ENCODE results near the gene MYO1G. TPM values are rescaled to one million over a fixed set of nuclear protein-coding genes. Genes with fewer than 3 reads are reported as not detected.

The MYO1G gene
- total RNA-seq, 2 experiments from 2014 or later, result 23.6 to 87.3 TPM

DNA sequence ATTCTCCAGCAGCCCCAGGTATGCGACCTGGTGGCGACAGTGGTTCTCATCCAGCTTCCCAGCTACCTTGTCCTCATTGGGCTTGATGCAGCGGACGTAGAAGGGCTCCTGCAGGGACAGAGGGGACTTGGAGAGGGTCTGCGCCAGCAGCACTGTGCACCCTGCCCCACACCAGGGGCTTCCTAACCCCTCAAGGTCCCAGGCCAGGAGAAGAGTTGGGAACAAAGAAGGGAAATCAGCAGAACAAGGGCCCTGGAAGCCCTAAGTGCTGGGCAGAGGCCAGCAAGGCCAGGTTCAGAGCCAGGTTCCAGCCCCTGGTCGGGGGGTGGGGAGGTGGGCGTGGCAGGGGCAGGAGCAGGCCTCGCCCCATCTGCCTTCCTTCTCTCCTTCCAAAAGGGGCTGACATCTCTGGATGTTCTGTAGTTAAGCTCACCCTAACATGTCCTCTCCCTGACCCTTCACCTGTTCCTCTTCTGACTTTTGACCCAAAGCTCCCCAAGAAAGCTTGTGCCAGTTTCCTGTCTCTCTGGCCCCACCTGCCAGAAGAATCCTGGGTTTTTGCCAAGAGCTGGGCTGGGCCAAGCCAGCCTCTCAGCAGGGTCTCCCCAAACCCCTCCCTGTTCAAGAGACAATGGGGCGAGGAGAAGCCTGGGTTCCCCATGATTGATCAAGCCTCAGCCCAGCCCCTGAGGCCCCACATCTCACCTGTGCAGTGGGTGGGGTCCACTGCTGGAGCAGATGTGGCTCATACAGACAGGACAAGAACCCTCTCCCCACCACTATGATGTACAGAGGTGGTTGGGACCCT lies 11.9 kb downstream of the MYO1G start:
- Histone ChIP-seq H3K9me3 (ENCODE audit: low read length) (no peaks in the 10 kb centered on the region), H3K9me2 (ENCODE audit: insufficient read depth, low read length) (no peaks in the 10 kb centered on the region), H3K27ac (ENCODE audit: low read depth, low read length, poor library complexity, severe bottlenecking) (no peak overlapping the region), H3K4me1 (ENCODE audit: insufficient read depth, low read length, poor library complexity, severe bottlenecking) (peaks cover 13% of the 10 kb centered on the region), H3K79me2 (ENCODE audit: insufficient read depth, low read depth, low read length) (no peaks in the 10 kb centered on the region), H3K4me2 (ENCODE audit: low read length) (no peak overlapping the region), H3K36me3 (ENCODE audit: insufficient read depth, low read length) (no peaks in the 10 kb centered on the region), H3K4me3 (ENCODE audit: low read depth, low read length, poor library complexity, severe bottlenecking) (no peak overlapping the region), H2AFZ (ENCODE audit: low read length) (no peak overlapping the region), H4K20me1 (ENCODE audit: insufficient read depth, low read length) (no peaks in the 10 kb centered on the region)
- BruUV-seq (replicated peaks), result no TSS peak
- no peak for TF ChIP-seq EZH2phosphoT487 (IDR thresholded peaks at IDR 0.05; ENCODE audit: borderline replicate concordance, low read depth, low read length)
- TF ChIP-seq, protein P1, sequence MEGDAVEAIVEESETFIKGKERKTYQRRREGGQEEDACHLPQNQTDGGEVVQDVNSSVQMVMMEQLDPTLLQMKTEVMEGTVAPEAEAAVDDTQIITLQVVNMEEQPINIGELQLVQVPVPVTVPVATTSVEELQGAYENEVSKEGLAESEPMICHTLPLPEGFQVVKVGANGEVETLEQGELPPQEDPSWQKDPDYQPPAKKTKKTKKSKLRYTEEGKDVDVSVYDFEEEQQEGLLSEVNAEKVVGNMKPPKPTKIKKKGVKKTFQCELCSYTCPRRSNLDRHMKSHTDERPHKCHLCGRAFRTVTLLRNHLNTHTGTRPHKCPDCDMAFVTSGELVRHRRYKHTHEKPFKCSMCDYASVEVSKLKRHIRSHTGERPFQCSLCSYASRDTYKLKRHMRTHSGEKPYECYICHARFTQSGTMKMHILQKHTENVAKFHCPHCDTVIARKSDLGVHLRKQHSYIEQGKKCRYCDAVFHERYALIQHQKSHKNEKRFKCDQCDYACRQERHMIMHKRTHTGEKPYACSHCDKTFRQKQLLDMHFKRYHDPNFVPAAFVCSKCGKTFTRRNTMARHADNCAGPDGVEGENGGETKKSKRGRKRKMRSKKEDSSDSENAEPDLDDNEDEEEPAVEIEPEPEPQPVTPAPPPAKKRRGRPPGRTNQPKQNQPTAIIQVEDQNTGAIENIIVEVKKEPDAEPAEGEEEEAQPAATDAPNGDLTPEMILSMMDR (conservative IDR thresholded peaks at IDR 0.05; ENCODE audit: low read length), result no peak
- ChIA-PET POLR2A (no interaction called here), CTCF (ENCODE audit: unreplicated experiment) (no interaction called here)
- DNase-seq (ENCODE audit: low spot score), result no peak
- intact Hi-C loops (cut with micrococcal nuclease; ENCODE audit: unreplicated experiment), result no loop called here

DNA sequence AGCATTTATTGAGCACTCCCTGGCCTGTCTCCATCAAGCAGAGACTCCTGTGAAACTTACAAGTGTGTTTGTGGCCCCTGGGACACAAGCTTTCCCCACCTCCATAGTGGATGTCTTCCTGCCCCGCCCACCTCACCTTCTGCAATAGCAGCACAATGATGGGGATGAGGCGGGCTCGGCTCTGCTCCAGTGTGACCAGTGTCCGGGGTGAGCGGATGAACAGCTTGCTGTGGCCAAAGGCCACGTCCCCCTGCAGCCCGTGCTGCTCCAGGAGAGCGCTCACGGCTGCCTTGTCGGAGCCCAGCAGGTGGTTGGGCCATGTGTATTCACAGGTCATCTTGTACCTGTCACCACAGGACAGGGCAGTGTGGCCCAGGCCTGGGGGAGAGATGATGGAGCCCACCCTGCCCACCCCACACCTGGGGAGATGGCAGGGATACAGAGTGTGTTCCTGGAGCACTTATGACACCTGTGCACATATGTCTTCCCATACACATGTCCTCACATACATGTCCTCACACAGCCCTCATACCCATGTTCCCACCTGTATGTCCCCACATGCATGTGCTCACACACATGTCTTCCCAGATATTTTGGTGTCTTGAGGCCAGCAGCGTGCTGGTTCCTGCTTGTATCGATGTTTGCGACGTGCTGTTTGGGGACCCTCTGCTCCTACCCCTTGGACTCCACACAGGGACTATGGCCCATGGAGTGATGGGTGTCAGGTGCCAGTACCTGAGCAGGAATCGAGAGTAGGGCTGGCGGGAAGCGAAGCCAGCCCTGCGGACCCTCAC lies 12.7 kb downstream of the MYO1G start:
- H3K9me3 ChIP-seq (ENCODE audit: low read length), result no peaks in the 10 kb centered on the region
- H3K36me3 ChIP-seq (ENCODE audit: insufficient read depth, low read length), result no peaks in the 10 kb centered on the region
- POLR2A ChIA-PET, result no interaction called here
- intact Hi-C loops (cut with micrococcal nuclease; ENCODE audit: unreplicated experiment), result no loop called here
- no peak overlapping the region for H3K4me2 ChIP-seq (ENCODE audit: low read length)
- no peak overlapping the region for H3K4me3 ChIP-seq (ENCODE audit: low read depth, low read length, poor library complexity, severe bottlenecking)
- no peaks in the 10 kb centered on the region for H4K20me1 ChIP-seq (ENCODE audit: insufficient read depth, low read length)
- no peaks in the 10 kb centered on the region for H3K79me2 ChIP-seq (ENCODE audit: insufficient read depth, low read depth, low read length)
- no peak overlapping the region for H2AFZ ChIP-seq (ENCODE audit: low read length)
- no peaks in the 10 kb centered on the region for H3K9me2 ChIP-seq (ENCODE audit: insufficient read depth, low read length)
- TF ChIP-seq EZH2phosphoT487 (IDR thresholded peaks at IDR 0.05; ENCODE audit: borderline replicate concordance, low read depth, low read length), result no peak
- TF ChIP-seq, protein P1 (conservative IDR thresholded peaks at IDR 0.05; ENCODE audit: low read length), result no peak
- CTCF ChIA-PET (ENCODE audit: unreplicated experiment), result no interaction called here
- no peak for DNase-seq (ENCODE audit: low spot score)
- H3K4me1 ChIP-seq (ENCODE audit: insufficient read depth, low read length, poor library complexity, severe bottlenecking), result peaks cover 13% of the 10 kb centered on the region
- H3K27ac ChIP-seq (ENCODE audit: low read depth, low read length, poor library complexity, severe bottlenecking), result no peak overlapping the region
- BruUV-seq (replicated peaks), result no TSS peak

Data from OCI-LY7 (cell line).